Measurements from ENCODE around the gene ITGA11.

The ITGA11 gene

GRCh38 chr15:68389936-68390817 lies 41.8 kb downstream of the ITGA11 start:
- DNase-seq = peak; percentile 69

DNA sequence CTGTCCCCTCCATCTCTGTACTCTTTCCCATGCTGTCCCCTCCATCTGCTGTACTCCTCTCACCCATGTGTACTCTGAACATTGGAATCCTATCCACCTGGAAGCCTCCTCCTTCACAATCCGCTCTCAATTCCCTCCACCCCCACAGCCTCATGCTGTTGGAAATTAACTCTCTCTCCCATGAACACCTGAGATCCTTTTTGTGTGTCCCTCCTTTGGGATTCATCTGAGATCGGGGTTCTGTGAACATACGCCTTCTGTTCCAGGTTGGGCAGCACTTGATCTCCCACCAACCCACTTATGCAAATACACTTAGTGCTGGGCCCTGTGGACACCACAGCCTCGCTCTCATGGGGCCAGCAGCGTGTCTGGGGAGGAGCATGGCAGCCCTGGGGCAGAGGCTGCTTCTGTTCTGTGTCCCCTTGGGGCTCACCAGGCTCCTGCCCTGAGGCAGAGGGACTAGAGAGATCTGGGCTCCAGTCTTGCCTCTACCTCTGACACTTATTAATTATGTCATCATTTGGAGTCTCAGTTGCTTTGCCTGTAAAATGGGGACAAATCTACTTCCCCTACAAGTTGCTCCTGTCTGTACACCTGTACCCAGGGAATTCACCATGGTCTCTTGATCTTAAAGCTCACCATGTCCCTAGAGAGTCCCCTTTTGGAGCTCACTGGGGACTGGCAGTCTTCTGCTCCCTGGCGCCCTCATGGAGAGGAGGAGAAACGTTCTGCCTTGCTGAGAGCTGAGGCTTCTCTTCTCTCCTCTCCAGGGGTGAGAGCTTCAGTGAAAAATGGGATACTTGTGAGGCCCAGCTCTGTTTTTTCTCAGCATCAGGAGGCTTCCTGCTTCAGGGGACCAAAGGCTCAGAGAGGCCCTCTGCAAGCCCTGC lies 42.7 kb downstream of the ITGA11 start:
- DNase-seq = peak; percentile 50

DNA sequence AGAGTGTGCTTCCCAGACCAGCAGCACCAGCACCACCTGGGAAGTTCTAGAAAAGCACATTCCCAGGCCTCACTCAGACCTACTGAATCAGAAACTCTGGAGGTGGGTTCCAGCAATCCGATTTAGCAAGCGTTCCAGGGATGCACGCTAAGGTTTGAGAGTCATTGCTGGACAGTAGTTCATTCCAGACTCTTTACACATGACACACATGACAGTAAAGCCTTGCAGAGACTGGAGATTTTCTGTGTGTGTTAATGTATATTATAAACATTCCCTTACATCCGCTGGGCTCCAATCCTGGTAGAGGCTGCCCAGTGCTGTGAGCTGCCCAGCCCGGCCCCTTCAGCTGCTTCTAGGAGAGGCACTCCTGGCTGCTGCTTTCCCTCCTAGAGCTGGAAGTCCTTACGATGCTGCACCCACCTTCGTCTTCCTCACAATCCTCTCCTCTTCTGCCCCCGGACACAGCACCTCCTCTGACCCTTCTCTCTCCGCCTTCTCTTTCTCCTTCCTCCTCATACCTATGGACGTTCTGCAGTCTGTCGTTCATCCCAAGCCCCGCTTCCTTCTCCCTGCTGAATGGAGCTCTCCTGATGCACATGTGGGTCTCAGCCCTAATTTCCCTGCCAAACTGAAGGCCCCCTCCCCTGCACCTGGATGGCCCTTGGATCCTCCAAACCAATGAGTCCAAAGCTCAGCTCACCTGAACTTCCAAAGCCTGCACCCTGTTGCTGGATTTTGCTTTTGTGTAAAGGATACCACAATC lies 44.4 kb downstream of the ITGA11 start:
- peak; percentile 33 for DNase-seq

- peak; percentile 22 for DNase-seq
Measured at GRCh38 chr15:68386587-68387288, 45.2 kb downstream of the ITGA11 start.

GRCh38 chr15:68385671-68386586 lies 46.0 kb downstream of the ITGA11 start:
- peak; percentile 34 for DNase-seq

DNA sequence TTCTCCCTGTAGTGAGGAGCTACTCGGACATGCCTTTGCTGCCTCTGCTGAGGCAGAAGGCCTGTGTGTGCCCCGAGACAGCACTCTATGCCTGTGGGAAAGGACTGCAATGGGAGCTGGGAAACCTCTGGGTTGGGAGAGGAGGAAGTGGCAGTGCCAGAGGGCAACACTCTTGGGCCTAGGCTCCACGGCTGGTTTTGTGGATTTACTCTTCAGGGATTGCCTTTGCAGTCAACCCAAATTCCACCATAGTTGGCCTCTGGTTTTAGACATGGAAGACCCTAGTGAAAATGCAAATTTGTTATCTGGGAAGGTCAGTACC lies 46.8 kb downstream of the ITGA11 start:
- DNase-seq = peak; percentile 35

GRCh38 chr15:68384451-68385239 lies 47.3 kb downstream of the ITGA11 start:
- peak; percentile 75 for DNase-seq

- peak; percentile 49 for DNase-seq
Measured at GRCh38 chr15:68383161-68384074, 48.5 kb downstream of the ITGA11 start.

DNA sequence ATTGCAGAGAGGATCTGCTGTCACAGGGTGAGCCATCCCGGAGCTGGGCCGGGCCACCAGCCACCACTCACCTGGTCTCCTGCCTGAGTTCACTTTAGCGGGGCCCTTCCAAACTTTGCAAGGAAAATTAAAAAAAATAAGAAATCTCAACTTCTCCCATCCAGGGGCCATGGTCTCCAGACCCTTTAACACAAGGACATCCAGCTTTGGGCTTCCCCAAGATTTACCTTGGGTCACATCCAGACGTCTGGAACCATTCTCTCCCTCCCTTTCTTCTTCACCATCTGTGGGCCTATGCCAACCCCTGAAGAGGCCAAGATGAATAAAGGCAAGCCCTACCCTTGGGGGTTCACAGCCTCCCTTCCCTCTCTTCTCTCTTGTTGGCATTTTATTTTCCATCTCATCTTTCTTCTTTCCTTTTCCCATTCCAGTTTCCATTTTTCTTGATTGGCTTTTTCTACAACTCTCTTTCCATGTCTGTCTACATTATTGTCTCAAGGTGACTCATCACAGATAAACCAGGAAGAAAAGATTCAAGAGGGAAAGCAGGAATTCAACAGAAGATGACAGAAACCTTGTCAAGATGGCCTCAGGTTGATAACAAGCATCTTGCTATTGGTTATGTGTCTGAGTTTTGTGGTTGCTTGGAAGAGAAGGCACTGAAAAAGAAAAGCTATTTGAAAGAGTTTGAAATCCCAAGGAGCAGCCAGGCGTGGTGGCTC lies 49.5 kb downstream of the ITGA11 start:
- DNase-seq = no peak

DNA sequence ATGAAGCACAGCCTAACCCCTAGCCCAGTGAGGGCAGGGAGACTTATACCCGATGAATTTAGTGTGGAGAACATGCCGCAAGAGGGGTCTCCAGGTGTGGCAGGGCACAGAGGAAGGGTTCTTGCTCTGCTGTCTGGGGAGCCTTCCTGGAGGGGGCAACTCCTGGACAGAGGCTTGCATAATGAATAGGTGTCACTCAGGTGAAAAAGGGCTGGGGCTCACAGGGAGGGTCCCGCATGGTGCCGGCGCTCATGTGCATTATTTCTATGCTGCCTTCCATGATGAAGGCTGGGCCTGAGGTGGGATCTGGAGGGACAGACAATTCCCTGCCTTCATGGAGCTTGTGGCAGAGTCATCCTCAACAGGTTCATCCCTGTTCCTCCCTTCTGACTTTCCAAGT lies 51.5 kb downstream of the ITGA11 start:
- peak; percentile 27 for DNase-seq

- DNase-seq = peak; percentile 23
Measured at GRCh38 chr15:68379759-68380290, 52.1 kb downstream of the ITGA11 start.

- peak; percentile 35 for DNase-seq
Measured at GRCh38 chr15:68379058-68379758, 52.8 kb downstream of the ITGA11 start.

GRCh38 chr15:68378595-68378994 lies 53.4 kb downstream of the ITGA11 start:
- DNase-seq = peak; percentile 21

GRCh38 chr15:68377766-68378165 lies 54.2 kb downstream of the ITGA11 start:
- DNase-seq = peak; percentile 38

DNA sequence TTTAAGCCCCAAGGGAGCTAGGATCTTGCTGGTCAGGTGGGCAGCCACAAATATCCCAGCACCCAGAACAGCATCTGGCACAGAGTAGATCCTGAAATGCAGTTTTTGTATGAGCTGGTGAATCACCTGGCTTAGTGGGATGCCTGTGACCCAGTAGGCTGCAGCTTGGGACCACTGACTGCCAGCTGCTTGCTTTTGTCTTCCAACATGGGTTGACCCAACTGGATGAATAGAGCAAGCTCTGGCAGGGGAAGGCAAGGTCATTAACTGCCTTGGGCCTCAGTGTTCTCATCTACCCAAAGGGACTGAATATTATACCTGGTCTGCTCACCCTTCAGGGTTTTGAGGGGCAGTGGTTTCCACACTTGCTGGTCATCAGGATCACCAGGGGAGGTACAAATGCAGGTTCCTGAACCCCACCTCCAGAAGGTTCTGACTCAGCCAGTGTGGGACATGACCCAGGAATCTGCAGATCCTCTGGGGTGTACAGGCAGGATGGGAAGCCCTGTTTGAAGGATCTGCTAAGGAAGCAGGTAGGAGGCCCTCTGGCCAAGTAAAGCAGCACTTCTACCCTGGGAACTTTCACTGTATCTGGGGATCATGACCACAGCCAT lies 55.4 kb downstream of the ITGA11 start:
- DNase-seq = peak; percentile 28

- DNase-seq = no peak
Measured at GRCh38 chr15:68375716-68376220, 56.2 kb downstream of the ITGA11 start.

DNA sequence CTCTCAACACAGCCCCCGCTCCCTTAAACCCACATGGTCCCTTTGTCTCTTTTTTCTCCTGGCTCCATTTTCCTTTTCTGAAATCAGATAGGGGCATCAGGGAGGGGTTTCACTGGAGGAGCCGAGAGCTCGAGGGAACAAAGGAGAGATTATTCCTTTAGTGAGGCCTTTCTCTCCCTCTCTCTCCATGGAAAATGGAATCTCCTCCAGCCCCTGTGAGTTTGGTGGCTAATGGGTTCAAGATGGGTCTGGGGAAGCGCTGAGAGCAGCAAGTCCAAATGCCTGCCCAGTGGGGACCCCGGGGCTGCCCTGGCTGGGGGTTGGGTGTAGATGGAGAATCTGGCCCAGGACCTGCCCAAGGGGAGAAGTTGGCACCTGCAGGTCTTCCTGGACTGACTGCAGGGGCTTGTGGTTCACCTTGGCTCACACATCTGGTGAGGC lies 56.8 kb downstream of the ITGA11 start:
- peak; percentile 23 for DNase-seq

Measured in islet precursor cell (in vitro differentiated cells).